ENCODE measurements around the gene CDH4.

DNA sequence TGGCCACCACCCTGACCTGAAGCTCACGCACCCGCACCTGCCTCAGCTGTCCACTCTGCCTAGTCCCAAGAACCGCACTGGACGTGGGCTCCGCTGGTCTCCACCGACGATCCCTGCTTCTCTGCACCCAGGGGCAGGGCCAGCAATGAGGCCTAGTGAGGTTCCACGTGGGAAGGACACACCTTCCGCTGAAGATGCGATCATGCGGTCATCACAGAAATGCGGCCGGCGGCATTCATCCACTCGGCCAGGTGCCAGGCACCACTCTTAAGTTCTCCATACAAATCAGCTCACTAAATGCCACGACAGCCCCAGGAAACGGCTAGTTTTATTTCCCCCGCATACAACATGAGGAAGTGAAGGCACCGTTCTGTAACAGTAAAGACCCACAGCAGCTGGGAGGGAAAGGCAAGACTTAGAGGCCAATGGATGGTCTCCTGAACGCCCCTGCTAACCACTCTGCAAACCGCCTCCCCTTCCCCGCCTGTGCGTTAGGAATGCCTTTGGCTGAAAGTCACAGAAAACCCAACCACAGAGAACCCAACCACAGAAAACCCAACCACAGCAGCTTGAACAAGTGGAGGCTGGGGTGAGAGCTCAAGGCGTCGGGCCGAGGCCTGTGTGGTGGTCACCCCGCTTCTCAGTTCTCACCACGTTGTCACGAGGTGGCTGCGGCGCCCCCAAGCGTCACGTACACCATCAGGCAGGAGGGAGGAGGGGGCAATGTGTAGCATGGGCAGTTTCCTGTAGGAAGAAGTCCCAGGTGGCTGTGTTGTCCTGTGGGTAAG is 609.2 kb downstream of the CDH4 start:
- TF ChIP-seq, protein P1, sequence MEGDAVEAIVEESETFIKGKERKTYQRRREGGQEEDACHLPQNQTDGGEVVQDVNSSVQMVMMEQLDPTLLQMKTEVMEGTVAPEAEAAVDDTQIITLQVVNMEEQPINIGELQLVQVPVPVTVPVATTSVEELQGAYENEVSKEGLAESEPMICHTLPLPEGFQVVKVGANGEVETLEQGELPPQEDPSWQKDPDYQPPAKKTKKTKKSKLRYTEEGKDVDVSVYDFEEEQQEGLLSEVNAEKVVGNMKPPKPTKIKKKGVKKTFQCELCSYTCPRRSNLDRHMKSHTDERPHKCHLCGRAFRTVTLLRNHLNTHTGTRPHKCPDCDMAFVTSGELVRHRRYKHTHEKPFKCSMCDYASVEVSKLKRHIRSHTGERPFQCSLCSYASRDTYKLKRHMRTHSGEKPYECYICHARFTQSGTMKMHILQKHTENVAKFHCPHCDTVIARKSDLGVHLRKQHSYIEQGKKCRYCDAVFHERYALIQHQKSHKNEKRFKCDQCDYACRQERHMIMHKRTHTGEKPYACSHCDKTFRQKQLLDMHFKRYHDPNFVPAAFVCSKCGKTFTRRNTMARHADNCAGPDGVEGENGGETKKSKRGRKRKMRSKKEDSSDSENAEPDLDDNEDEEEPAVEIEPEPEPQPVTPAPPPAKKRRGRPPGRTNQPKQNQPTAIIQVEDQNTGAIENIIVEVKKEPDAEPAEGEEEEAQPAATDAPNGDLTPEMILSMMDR (IDR thresholded peaks at IDR 0.05; ENCODE audit: insufficient read depth, low read depth, low read length), result no peak
- no peak for TF ChIP-seq EZH2 (IDR thresholded peaks at IDR 0.05; ENCODE audit: insufficient read depth, low read length)

Measured in astrocyte (in vitro differentiated cells and primary cell).